Measurements from ENCODE around the gene SSTR5.
A peak's percentile ranks its signal among the peaks of the same experiment; 100 is the strongest.

SSTR5 gene

DNA sequence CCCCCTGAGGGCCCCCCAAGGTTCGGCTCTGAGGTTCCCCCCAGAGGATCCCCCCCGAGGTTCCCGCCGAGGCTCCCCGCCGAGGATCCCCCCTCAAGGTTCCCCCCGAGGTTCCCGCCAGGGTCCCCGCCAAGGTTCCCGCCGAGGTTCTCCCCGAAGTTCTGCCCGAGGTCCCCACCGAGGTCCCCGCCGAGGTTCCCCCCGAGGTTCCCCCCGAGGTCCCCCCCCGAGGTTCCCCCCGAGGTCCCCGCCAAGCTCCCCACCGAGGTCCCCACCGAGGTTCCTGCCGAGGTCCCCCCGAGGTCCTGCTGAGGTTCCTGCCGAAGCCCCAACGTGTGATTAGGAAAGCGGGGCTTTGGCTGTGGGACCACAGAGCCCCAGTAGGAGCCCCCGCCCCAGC lies 32.2 kb upstream of the SSTR5 start:
- no peak for DNase-seq

DNA sequence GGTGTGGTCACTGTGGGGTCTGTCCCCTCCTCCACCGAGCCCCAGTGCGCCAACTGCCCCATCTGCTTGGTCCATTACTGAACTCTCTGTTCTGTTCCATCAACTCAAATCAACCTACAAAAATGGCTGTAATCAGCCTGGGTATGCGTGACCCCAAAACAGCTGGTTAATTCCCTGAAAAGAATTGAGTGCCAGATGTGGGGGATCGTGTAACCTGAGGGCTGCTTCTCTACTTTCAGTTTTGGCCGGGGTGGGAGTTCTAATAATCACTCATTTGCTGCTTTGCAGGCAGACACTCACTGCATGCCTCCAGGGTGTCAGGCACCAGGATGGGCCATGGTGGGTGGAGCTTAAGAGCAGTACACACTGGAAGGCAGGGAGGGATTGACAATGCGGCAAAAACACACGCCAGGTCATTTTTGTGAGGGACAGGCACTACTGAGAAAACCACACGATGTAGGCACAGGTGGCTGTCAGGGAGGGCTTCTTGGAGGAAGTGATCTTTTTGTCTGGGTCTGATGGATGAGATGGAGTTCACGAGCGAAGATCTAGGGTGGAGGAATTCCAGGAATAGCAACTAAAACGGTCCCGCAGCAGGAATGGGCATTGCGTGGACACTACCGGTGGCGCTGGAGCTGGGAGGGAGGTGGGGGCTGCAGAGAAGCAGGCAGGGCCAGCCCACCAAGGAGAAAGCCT lies 30.4 kb upstream of the SSTR5 start:
- no peak for DNase-seq

- peak; percentile 2 for DNase-seq
Measured at GRCh38 chr16:1042866-1043265, 29.7 kb upstream of the SSTR5 start.

- DNase-seq, result no peak
Measured at GRCh38 chr16:1043881-1044451, 28.6 kb upstream of the SSTR5 start.

GRCh38 chr16:1044460-1045309 lies 27.9 kb upstream of the SSTR5 start:
- DNase-seq, result no peak

DNA sequence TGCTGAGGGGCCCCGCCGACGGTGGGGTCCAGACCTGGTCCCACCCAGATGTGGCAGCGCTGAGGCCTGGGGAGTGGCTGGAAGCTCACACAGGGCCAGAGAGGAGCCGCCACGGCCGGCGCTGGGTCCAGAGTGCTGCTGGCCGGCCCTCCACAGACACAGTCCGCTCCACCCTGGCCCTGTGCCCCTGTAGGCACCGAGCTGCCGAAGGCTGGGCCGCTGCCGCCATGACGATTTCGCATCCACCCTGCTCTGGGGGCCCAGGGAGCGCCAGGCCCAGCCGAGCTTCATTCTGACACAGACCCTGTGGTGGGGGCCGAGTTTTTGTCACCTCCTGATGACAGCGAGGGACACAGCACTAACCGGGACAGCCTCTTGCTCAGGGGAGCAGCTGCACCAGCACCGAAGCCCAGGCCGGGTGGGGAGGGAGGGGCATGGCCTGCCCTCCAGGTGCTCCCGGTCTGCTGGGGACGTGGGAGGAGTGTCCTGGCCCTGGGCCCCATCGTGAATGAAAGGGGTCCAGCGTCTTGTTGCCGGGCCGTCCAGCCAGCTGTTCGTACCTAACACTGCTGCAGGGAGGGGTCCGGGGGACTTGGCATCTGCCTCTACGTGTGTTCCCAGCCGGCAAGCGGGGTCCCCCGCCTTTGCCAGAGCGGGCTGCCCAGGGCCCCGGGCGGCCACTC lies 27.1 kb upstream of the SSTR5 start:
- no peak for DNase-seq

GRCh38 chr16:1045993-1046911 lies 26.3 kb upstream of the SSTR5 start:
- DNase-seq, result no peak

GRCh38 chr16:1047123-1047522 lies 25.4 kb upstream of the SSTR5 start:
- no peak for DNase-seq

DNA sequence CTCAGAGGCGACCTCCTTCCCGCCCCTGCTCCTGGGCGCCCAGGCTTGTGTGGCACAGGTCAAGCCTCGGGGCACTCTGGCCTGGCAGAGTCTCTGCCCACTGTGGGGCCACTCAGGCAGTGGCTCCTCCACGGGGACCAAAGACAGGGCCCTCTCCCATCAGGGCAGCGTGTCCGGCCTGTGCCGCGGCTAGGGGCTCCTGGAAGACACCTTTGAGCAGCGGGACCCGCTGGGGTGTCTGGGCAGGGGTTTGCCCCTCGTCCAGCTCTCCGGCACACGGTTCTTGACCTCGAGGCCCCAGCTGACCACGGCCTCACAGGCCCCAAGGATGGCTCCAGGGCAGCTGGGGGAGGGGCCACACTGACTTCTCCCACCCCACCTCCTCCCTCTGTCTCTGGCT lies 24.7 kb upstream of the SSTR5 start:
- no peak for DNase-seq

DNA sequence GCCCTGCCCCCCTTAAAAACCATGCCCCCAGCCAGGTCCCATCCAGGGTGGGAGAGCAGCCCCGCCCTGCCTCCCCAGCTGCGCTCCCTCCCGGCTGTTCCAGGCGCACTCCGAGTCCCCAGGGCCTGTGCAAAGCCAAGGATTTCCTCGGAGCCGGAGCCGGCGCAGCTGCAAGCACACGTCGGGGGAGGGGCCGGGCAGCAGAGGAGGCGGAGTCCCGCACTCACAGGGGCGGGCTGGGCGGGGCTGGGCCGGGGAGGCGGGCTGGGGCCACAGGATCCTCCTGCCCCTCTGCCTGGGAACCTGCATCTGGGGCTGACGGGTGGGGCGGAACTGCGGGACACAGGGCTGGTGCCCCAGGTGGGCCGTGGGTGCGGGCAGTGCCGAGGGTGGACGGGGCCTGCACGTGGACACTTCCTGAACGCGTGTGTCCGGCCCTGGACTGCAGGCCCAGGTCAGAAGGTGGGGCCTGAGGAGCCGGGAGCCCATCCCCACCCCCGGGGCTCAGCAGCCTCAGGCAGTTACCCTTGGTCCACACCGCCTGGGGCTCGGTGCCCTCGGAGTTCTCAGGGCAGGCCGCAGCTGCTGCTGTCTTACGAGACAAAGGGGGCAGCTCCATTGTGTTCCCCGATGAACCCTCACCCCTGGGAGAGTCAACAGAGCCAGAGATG lies 24.0 kb upstream of the SSTR5 start:
- no peak for DNase-seq

- DNase-seq, result no peak
Measured at GRCh38 chr16:1049113-1049975, 23.2 kb upstream of the SSTR5 start.

GRCh38 chr16:1049976-1050247 lies 22.6 kb upstream of the SSTR5 start:
- DNase-seq, result no peak

GRCh38 chr16:1050516-1050915 lies 22.0 kb upstream of the SSTR5 start:
- DNase-seq, result no peak

- DNase-seq, result no peak
Measured at GRCh38 chr16:1050921-1051320, 21.6 kb upstream of the SSTR5 start.

DNA sequence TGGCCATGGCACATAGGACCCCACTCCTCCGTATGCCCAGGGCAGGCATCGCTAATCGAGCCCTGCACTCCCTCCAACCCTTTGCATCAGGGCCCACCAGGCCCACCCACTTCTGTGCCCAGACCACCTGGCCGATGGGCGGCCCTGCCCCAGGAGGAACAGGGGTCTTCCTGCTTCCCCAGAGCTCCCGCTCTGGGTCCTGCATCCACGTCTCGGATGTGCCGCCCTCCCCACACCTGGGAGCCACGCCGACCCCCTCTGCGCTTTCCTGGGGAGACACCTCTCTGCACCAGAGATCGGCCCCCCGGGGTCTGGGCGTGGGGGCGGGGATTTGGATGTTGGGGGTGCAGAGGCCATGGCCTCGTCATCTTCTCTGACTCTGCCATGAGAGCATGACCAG lies 21.1 kb upstream of the SSTR5 start:
- no peak for DNase-seq

DNA sequence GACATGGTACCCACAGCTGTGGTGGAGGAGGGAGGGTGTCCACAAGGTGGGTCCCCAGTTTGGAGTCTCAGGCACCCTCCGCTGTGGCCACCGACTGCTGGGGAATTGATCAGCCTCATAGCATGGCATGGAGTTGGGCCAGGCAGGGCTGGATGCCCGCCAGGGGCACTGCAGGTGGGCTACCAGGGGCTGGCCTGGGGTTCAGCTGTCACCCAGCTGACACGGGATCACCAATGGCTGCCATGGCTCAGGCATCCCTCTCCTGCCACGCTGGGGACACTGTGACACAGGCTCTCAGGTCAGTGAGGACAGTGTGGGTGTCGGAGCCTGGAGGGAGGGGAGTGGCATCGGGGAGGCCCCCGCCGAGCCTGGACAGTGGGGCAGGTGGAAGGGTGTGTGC lies 19.8 kb upstream of the SSTR5 start:
- no peak for DNase-seq

- DNase-seq, result no peak
Measured at GRCh38 chr16:1053121-1053521, 19.4 kb upstream of the SSTR5 start.

- DNase-seq, result no peak
Measured at GRCh38 chr16:1053700-1054368, 18.7 kb upstream of the SSTR5 start.

DNA sequence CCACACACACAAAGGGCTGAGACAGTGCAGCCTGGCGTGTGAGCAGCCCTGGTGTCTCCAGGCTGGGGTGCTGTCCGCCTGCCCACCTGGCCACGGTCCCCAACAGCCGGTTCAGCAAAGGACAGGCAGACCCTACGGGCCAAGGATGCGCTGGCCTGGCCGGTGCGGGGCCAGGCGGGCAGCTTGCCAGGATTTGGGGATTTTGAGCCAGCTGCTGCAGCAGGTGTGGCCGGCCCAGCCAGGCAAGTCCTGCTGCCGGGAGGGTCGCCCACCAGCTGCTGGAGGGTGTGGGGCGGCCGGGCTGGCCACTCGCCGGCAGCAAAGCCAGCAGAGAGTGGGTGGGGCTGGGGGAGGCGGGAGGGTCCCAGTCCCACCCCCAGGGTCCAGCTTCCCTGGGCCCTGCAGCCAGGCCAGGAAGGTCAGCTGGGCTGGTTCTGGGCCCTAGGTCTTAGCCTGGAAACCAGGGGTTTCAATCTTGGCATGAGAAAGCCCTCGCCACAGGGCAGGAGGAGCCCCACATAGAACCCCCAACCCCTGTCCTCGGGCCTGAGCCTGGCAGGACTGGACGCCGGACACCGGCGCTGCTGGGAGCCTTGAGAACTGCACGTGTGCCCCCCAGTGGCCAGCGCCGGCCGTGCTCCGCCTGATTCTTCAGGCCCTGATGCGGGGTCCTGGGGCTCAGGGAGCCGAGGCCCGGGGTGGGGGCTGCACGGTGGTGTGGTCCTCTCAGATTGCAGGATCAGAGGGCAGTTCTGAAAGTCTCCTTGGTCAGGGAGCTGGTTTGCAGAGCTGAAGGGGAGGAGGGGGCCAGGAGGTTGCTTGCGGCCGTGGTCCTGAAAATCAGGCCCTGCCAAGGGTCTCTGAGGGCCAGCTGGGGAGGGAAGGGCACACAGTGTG lies 17.6 kb upstream of the SSTR5 start:
- no peak for DNase-seq

GRCh38 chr16:1055557-1055924 lies 17.0 kb upstream of the SSTR5 start:
- no peak for DNase-seq

All from NCI-H748 treated with DMSO at 0.1 percent for 48 hours (cell line).